Measurements from ENCODE around the gene PLCZ1. TPM values are rescaled to one million over a fixed set of nuclear protein-coding genes. Genes with fewer than 3 reads are reported as not detected.

PLCZ1 gene
- total and polyA plus RNA-seq, 4 donors, result 0.42 TPM; not detected in 3

DNA sequence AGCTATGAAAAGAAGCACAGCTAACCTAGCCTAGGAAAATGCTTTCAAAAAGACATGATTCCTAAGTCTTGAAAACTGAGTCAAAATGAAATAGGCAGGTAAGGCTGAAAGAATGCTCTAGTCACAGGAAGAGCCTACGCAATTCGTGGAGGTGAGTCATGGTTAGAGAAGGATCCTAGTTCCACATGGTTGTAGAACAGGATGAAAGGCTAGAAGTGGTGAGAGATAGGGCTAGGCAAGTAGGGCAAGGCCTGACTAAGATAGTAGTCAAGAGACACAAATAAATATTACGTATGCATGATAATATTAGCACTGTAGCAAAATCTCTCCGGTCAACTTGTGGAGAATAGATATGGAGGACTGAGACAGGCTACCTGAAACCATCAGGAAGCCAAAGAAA is 47.2 kb downstream of the PLCZ1 start:
- Histone ChIP-seq H3K27me3 (ENCODE audit: control insufficient read depth in 4 of 4, insufficient read depth in 4 of 4, low read length in 3 of 4) (no peaks in the 10 kb centered on the region), H3K36me3 (ENCODE audit: control insufficient read depth in 4 of 4, insufficient read depth in 3 of 4, low read depth in 1 of 4, low read length in 3 of 4) (no peaks in the 10 kb centered on the region), H3K9me3 (ENCODE audit: control insufficient read depth in 4 of 4, low read length in 3 of 4) (no peaks in the 10 kb centered on the region), H3K27ac (ENCODE audit: low read depth in 1 of 2, low read length in 2 of 2) (no peak overlapping the region), H3K9ac (ENCODE audit: low read depth in 1 of 2, low read length in 2 of 2) (no peak overlapping the region), H3K4me1 (ENCODE audit: control insufficient read depth in 4 of 4, insufficient read depth in 4 of 4, low read length in 3 of 4) (no peaks in the 10 kb centered on the region), H3K4me3 (ENCODE audit: low read depth in 1 of 3, low read length in 3 of 3) (no peak overlapping the region)
- TF ChIP-seq YY1 (IDR thresholded peaks at IDR 0.05), result no peak
- no peak for TF ChIP-seq TAF1 (conservative IDR thresholded peaks at IDR 0.05)
- TF ChIP-seq JUND (IDR thresholded peaks at IDR 0.05), result no peak
- no peak for TF ChIP-seq RAD21 (IDR thresholded peaks at IDR 0.05)
- TF ChIP-seq, protein P1, sequence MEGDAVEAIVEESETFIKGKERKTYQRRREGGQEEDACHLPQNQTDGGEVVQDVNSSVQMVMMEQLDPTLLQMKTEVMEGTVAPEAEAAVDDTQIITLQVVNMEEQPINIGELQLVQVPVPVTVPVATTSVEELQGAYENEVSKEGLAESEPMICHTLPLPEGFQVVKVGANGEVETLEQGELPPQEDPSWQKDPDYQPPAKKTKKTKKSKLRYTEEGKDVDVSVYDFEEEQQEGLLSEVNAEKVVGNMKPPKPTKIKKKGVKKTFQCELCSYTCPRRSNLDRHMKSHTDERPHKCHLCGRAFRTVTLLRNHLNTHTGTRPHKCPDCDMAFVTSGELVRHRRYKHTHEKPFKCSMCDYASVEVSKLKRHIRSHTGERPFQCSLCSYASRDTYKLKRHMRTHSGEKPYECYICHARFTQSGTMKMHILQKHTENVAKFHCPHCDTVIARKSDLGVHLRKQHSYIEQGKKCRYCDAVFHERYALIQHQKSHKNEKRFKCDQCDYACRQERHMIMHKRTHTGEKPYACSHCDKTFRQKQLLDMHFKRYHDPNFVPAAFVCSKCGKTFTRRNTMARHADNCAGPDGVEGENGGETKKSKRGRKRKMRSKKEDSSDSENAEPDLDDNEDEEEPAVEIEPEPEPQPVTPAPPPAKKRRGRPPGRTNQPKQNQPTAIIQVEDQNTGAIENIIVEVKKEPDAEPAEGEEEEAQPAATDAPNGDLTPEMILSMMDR (IDR thresholded peaks at IDR 0.05; ENCODE audit: low read depth, low read length, missing input control), result no peak
- no peak for TF ChIP-seq HNF4A (conservative IDR thresholded peaks at IDR 0.05)
- TF ChIP-seq, protein P2, sequence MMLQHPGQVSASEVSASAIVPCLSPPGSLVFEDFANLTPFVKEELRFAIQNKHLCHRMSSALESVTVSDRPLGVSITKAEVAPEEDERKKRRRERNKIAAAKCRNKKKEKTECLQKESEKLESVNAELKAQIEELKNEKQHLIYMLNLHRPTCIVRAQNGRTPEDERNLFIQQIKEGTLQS (IDR thresholded peaks at IDR 0.05), result no peak
- 97% methylated on average over 4 of the region's 4 CpGs for WGBS
- no peak for DNase-seq (ENCODE audit: low spot score)

DNA sequence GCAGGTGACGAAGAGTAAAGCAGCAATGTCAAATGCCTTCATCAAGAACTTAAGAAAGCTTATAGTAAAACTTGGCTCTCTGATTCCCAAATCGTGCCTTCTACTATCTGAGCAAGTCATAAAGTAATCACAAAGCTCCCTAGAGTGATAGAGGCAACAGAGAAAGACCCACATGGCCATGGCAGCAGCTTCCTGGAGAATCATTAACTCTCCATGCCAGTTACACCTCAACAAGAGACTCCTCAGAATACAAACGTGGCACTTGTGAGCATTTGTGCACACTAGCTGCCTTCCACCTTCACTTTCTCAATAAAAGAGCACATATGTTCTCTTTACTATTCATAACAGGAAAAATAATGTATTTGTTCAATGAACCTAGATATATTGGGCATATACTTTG is 48.0 kb downstream of the PLCZ1 start:
- no peak for DNase-seq (ENCODE audit: low spot score)
- Histone ChIP-seq H3K36me3 (ENCODE audit: control insufficient read depth in 4 of 4, insufficient read depth in 3 of 4, low read depth in 1 of 4, low read length in 3 of 4) (no peaks in the 10 kb centered on the region), H3K27ac (ENCODE audit: low read depth in 1 of 2, low read length in 2 of 2) (no peak overlapping the region), H3K4me1 (ENCODE audit: control insufficient read depth in 4 of 4, insufficient read depth in 4 of 4, low read length in 3 of 4) (peaks cover 0 to 2% (median 0%) of the 10 kb centered on the region in 4 donors), H3K4me3 (ENCODE audit: low read depth in 1 of 3, low read length in 3 of 3) (no peak overlapping the region), H3K9me3 (ENCODE audit: control insufficient read depth in 4 of 4, low read length in 3 of 4) (no peaks in the 10 kb centered on the region), H3K9ac (ENCODE audit: low read depth in 1 of 2, low read length in 2 of 2) (no peak overlapping the region), H3K27me3 (ENCODE audit: control insufficient read depth in 4 of 4, insufficient read depth in 4 of 4, low read length in 3 of 4) (no peaks in the 10 kb centered on the region)
- WGBS, result 74% methylated on average over 3 of the region's 3 CpGs
- TF ChIP-seq RXRA (IDR thresholded peaks at IDR 0.05) (no peak), FOXA1 (IDR thresholded peaks at IDR 0.05) (no peak), NR2F2 (IDR thresholded peaks at IDR 0.05) (no peak), FOXA2 (IDR thresholded peaks at IDR 0.05) (no peak), HNF4G (IDR thresholded peaks at IDR 0.05) (no peak)
- TF ChIP-seq, protein P3, sequence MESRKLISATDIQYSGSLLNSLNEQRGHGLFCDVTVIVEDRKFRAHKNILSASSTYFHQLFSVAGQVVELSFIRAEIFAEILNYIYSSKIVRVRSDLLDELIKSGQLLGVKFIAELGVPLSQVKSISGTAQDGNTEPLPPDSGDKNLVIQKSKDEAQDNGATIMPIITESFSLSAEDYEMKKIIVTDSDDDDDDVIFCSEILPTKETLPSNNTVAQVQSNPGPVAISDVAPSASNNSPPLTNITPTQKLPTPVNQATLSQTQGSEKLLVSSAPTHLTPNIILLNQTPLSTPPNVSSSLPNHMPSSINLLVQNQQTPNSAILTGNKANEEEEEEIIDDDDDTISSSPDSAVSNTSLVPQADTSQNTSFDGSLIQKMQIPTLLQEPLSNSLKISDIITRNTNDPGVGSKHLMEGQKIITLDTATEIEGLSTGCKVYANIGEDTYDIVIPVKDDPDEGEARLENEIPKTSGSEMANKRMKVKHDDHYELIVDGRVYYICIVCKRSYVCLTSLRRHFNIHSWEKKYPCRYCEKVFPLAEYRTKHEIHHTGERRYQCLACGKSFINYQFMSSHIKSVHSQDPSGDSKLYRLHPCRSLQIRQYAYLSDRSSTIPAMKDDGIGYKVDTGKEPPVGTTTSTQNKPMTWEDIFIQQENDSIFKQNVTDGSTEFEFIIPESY (IDR thresholded peaks at IDR 0.05), result no peak

DNA sequence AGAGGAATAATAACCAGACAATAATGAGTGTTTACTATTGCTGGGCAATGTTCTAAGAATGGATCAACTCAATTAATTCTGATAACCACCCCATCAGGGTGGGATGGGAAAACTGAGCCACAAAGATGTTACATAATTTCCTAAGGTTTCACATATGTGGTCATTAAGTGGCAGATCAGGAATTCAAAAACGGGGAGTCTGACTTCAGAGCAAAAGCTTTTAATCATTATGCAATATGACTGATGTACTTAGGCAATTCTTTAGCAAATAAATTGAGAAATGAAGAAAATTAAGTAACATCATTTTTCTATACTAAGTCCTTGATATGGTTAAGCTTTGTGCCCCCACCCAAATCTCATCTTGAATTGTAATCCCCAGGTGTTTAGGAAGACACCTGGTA is 53.4 kb downstream of the PLCZ1 start:
- H3K27ac ChIP-seq (ENCODE audit: low read depth in 1 of 2, low read length in 2 of 2), result no peak overlapping the region
- no peak for DNase-seq (ENCODE audit: low spot score)
- no peaks in the 10 kb centered on the region for H3K27me3 ChIP-seq (ENCODE audit: control insufficient read depth in 4 of 4, insufficient read depth in 4 of 4, low read length in 3 of 4)
- peaks cover 0 to 8% (median 2%) of the 10 kb centered on the region in 4 donors for H3K4me1 ChIP-seq (ENCODE audit: control insufficient read depth in 4 of 4, insufficient read depth in 4 of 4, low read length in 3 of 4)
- WGBS, result 13% methylated on average over 1 of the region's 1 CpG
- H3K9me3 ChIP-seq (ENCODE audit: control insufficient read depth in 4 of 4, low read length in 3 of 4), result no peaks in the 10 kb centered on the region
- no peaks in the 10 kb centered on the region for H3K36me3 ChIP-seq (ENCODE audit: control insufficient read depth in 4 of 4, insufficient read depth in 3 of 4, low read depth in 1 of 4, low read length in 3 of 4)
- no peak overlapping the region for H3K4me3 ChIP-seq (ENCODE audit: low read depth in 1 of 3, low read length in 3 of 3)
- no peak overlapping the region for H3K9ac ChIP-seq (ENCODE audit: low read depth in 1 of 2, low read length in 2 of 2)
- TF ChIP-seq, protein P3 (IDR thresholded peaks at IDR 0.05), result no peak
- TF ChIP-seq EGR1 (IDR thresholded peaks at IDR 0.05; ENCODE audit: low read depth in 2 of 2) (no peak), FOXA2 (IDR thresholded peaks at IDR 0.05) (no peak), TAF1 (conservative IDR thresholded peaks at IDR 0.05) (no peak), HNF4G (IDR thresholded peaks at IDR 0.05) (no peak), RAD21 (IDR thresholded peaks at IDR 0.05) (no peak), YY1 (IDR thresholded peaks at IDR 0.05) (no peak), FOXA1 (IDR thresholded peaks at IDR 0.05) (no peak)
- TF ChIP-seq, protein P4, sequence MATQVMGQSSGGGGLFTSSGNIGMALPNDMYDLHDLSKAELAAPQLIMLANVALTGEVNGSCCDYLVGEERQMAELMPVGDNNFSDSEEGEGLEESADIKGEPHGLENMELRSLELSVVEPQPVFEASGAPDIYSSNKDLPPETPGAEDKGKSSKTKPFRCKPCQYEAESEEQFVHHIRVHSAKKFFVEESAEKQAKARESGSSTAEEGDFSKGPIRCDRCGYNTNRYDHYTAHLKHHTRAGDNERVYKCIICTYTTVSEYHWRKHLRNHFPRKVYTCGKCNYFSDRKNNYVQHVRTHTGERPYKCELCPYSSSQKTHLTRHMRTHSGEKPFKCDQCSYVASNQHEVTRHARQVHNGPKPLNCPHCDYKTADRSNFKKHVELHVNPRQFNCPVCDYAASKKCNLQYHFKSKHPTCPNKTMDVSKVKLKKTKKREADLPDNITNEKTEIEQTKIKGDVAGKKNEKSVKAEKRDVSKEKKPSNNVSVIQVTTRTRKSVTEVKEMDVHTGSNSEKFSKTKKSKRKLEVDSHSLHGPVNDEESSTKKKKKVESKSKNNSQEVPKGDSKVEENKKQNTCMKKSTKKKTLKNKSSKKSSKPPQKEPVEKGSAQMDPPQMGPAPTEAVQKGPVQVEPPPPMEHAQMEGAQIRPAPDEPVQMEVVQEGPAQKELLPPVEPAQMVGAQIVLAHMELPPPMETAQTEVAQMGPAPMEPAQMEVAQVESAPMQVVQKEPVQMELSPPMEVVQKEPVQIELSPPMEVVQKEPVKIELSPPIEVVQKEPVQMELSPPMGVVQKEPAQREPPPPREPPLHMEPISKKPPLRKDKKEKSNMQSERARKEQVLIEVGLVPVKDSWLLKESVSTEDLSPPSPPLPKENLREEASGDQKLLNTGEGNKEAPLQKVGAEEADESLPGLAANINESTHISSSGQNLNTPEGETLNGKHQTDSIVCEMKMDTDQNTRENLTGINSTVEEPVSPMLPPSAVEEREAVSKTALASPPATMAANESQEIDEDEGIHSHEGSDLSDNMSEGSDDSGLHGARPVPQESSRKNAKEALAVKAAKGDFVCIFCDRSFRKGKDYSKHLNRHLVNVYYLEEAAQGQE (IDR thresholded peaks at IDR 0.05), result no peak
- TF ChIP-seq, protein P2 (IDR thresholded peaks at IDR 0.05), result no peak
